Measurements from ENCODE around the gene MYO3B.

The MYO3B gene

DNA sequence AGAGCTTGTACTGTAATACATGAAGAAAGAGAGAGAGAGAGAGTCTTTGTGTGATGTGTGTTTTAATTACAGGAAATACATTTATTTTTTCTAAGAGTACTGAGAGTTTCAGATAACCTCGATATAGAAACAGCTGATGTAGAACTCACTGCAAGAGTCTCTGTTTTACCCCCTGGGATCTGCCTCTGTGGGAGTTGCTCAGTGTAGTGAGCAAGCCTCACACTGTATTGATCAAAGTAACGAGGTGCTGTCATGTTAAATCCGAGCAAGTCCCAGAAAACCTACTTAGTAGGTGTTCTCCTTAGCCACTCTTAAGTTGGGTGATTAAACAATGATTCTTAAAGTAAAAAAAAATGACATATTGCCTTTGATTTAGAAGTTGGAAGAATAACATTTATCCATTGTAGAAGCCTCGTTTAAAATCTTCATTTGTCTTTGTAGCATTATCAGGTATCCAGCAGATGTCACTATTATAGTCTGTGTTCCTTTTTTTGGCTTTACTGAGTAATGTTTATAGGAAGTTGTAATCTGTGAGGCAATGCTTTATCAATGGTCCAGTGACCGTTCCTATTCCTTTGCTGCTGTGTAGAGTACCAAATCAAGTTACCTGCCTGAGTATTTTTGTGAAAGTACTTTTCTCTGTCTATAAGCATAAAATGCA is 219.0 kb downstream of the MYO3B start:
- Histone ChIP-seq H3F3A (ENCODE audit: control insufficient read depth, insufficient read depth) (no peaks in the 10 kb centered on the region), H3K27ac (ENCODE audit: low read depth, low read length) (no peak overlapping the region), H3K9me2 (replicated peaks; ENCODE audit: control insufficient read depth, low read length) (no peaks in the 10 kb centered on the region), H3K4me2 (ENCODE audit: low read length) (no peak overlapping the region), H3K4me3 (ENCODE audit: low read length) (no peak overlapping the region), H3K36me3 (ENCODE audit: control insufficient read depth, low read length) (no peaks in the 10 kb centered on the region), H3K27me3 (ENCODE audit: control insufficient read depth, low read length) (peaks cover 4% of the 10 kb centered on the region; the same call in 1 of the 2 replicates), H3K4me1 (ENCODE audit: control insufficient read depth, low read length) (no peaks in the 10 kb centered on the region), H4K20me1 (ENCODE audit: control insufficient read depth, insufficient read depth, low read depth, low read length) (no peaks in the 10 kb centered on the region), H3K9me3 (ENCODE audit: control insufficient read depth, insufficient read depth, low read length) (no peaks in the 10 kb centered on the region), H3K79me2 (ENCODE audit: control insufficient read depth, low read length) (no peaks in the 10 kb centered on the region)
- no peak for TF ChIP-seq EZH2phosphoT487 (IDR thresholded peaks at IDR 0.05; ENCODE audit: borderline replicate concordance, low read length)
- TF ChIP-seq, protein P1, sequence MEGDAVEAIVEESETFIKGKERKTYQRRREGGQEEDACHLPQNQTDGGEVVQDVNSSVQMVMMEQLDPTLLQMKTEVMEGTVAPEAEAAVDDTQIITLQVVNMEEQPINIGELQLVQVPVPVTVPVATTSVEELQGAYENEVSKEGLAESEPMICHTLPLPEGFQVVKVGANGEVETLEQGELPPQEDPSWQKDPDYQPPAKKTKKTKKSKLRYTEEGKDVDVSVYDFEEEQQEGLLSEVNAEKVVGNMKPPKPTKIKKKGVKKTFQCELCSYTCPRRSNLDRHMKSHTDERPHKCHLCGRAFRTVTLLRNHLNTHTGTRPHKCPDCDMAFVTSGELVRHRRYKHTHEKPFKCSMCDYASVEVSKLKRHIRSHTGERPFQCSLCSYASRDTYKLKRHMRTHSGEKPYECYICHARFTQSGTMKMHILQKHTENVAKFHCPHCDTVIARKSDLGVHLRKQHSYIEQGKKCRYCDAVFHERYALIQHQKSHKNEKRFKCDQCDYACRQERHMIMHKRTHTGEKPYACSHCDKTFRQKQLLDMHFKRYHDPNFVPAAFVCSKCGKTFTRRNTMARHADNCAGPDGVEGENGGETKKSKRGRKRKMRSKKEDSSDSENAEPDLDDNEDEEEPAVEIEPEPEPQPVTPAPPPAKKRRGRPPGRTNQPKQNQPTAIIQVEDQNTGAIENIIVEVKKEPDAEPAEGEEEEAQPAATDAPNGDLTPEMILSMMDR (IDR thresholded peaks at IDR 0.05; ENCODE audit: low read depth, low read length, poor library complexity, severe bottlenecking) = peak; percentile 52

DNA sequence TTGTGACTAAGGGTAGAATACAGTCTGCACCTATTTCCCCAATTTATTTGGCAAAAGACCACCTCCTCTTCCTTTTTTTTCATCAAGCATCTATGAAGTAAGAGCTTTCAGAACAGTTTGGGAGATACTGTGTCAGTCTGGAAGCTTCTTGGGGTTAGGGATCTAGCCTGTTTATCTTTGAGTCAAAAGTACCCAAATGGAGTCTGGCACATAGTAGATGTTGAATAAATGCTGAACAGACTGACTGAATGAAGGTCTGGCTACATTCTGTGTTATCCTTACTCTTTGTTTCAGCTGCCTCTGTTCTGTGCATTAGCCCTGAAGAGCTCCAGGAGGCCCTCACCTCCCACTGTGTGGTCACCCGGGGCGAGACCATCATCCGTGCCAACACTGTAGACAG is 223.2 kb downstream of the MYO3B start:
- Histone ChIP-seq H3K9me3 (ENCODE audit: control insufficient read depth, insufficient read depth, low read length) (no peaks in the 10 kb centered on the region), H3F3A (ENCODE audit: control insufficient read depth, insufficient read depth) (no peaks in the 10 kb centered on the region), H3K27me3 (ENCODE audit: control insufficient read depth, low read length) (peaks cover 11% of the 10 kb centered on the region), H3K4me3 (ENCODE audit: low read length) (no peak overlapping the region), H4K20me1 (ENCODE audit: control insufficient read depth, insufficient read depth, low read depth, low read length) (no peaks in the 10 kb centered on the region), H3K79me2 (ENCODE audit: control insufficient read depth, low read length) (no peaks in the 10 kb centered on the region), H3K27ac (ENCODE audit: low read depth, low read length) (no peak overlapping the region), H3K36me3 (ENCODE audit: control insufficient read depth, low read length) (no peaks in the 10 kb centered on the region), H3K9me2 (replicated peaks; ENCODE audit: control insufficient read depth, low read length) (no peaks in the 10 kb centered on the region), H3K4me2 (ENCODE audit: low read length) (no peak overlapping the region), H3K4me1 (ENCODE audit: control insufficient read depth, low read length) (no peaks in the 10 kb centered on the region)
- TF ChIP-seq, protein P1 (IDR thresholded peaks at IDR 0.05; ENCODE audit: low read depth, low read length, poor library complexity, severe bottlenecking) = no peak
- TF ChIP-seq EZH2phosphoT487 (IDR thresholded peaks at IDR 0.05; ENCODE audit: borderline replicate concordance, low read length) = no peak

DNA sequence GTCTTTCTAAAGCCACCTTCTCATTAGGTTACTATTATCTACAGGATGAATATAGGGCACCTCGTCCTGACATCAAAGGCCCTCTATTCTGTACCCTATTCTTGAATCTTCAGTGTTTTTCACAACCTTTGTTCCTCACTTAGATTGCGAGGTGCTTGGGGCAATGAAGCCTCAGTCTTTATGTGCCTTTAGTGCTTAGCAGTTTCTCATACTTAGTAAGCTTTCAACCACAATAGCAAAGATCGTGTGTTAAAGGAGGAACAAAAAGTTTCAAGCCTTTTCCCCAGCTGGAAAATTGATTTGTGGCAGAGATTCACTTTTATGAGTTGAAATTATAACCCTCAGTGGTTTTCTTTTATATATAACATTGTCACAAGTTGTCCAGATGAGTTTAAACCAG is 226.9 kb downstream of the MYO3B start:
- Histone ChIP-seq H3K9me3 (ENCODE audit: control insufficient read depth, insufficient read depth, low read length) (no peaks in the 10 kb centered on the region), H3K27me3 (ENCODE audit: control insufficient read depth, low read length) (peaks cover 11% of the 10 kb centered on the region), H3K27ac (ENCODE audit: low read depth, low read length) (no peak overlapping the region), H3F3A (ENCODE audit: control insufficient read depth, insufficient read depth) (no peaks in the 10 kb centered on the region), H3K4me2 (ENCODE audit: low read length) (no peak overlapping the region), H3K36me3 (ENCODE audit: control insufficient read depth, low read length) (no peaks in the 10 kb centered on the region), H3K9me2 (replicated peaks; ENCODE audit: control insufficient read depth, low read length) (no peaks in the 10 kb centered on the region), H4K20me1 (ENCODE audit: control insufficient read depth, insufficient read depth, low read depth, low read length) (no peaks in the 10 kb centered on the region), H3K4me1 (ENCODE audit: control insufficient read depth, low read length) (peaks cover 15% of the 10 kb centered on the region), H3K4me3 (ENCODE audit: low read length) (no peak overlapping the region), H3K79me2 (ENCODE audit: control insufficient read depth, low read length) (no peaks in the 10 kb centered on the region)
- TF ChIP-seq EZH2phosphoT487 (IDR thresholded peaks at IDR 0.05; ENCODE audit: borderline replicate concordance, low read length) = no peak
- TF ChIP-seq, protein P1 (IDR thresholded peaks at IDR 0.05; ENCODE audit: low read depth, low read length, poor library complexity, severe bottlenecking) = no peak

Measured in DOHH2 (cell line).